ENCODE measurements around the gene RAB3D. TPM values are rescaled to one million over a fixed set of nuclear protein-coding genes. Genes with fewer than 3 reads are reported as not detected.

Gene RAB3D
- polyA plus RNA-seq, 1 experiment, result 15.6 TPM

DNA sequence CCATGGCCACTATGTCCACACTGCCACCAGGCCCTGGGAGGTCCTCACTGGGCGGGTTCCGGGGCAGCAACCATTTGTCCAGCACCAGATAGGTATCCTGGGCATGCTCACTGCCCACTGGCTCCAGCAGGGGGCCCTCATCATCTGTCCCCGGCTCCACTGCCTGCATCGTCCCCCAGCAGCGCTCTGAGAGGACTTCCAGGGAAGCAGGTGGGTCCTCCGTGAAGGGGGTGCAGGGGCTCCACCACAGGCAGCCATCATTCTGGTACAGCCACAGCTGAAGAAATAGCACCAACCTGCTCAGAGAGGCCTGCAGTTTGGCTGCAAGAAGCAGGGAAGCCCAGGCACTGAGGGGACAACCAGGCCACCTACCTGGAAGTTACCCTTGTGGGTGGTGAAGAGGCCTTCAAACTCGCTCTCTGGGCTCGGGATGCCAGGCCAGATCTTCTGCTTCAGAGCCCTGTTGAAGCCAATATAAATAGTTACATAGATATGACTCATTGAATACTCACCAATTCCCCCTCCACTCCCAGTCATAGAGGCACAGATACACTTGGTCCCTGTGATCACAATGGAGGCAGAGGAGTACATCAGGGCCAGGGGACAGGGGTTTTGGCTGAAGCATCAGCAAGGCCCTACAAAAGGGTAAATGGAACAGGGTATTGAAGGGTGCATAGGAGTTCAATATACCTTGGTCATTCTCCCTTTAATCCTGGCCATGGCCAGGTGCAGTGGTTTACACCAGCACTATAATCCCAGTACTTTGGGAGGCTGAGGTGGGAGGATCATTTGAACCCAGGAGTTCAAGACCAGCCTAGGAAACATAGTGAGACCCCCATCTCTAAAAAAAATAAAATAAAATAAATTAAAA lies 39.1 kb upstream of the RAB3D start:
- Histone ChIP-seq H3K27ac (ENCODE audit: low read depth, low read length) (peak overlapping the region; percentile 81), H3K27me3 (ENCODE audit: control insufficient read depth, insufficient read depth, low read length) (peaks cover 3% of the 10 kb centered on the region), H3K4me3 (ENCODE audit: low read depth, low read length) (no peak overlapping the region), H3K9me3 (ENCODE audit: control insufficient read depth, insufficient read depth, low read length) (no peaks in the 10 kb centered on the region; the same call in 1 of the 2 replicates)
- TF ChIP-seq, protein P1, sequence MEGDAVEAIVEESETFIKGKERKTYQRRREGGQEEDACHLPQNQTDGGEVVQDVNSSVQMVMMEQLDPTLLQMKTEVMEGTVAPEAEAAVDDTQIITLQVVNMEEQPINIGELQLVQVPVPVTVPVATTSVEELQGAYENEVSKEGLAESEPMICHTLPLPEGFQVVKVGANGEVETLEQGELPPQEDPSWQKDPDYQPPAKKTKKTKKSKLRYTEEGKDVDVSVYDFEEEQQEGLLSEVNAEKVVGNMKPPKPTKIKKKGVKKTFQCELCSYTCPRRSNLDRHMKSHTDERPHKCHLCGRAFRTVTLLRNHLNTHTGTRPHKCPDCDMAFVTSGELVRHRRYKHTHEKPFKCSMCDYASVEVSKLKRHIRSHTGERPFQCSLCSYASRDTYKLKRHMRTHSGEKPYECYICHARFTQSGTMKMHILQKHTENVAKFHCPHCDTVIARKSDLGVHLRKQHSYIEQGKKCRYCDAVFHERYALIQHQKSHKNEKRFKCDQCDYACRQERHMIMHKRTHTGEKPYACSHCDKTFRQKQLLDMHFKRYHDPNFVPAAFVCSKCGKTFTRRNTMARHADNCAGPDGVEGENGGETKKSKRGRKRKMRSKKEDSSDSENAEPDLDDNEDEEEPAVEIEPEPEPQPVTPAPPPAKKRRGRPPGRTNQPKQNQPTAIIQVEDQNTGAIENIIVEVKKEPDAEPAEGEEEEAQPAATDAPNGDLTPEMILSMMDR (IDR thresholded peaks at IDR 0.05; ENCODE audit: low read depth, low read length), result peak; percentile 54
- POLR2A ChIA-PET, result interaction anchor here (0.6 kb wide), 1 partner anchor 112 kb away, joined by 3 read pairs; no protein-coding TSS in a partner anchor
- DNase-seq (ENCODE audit: low read depth, low spot score), result no peak
- CTCF ChIA-PET, result interaction anchor here (0.7 to 2.4 kb wide), 6 partner anchors 11 to 252 kb away, joined by 3 to 13 read pairs (median 6); partner anchors contain the start of genes ODAD3 and PRKCSH

DNA sequence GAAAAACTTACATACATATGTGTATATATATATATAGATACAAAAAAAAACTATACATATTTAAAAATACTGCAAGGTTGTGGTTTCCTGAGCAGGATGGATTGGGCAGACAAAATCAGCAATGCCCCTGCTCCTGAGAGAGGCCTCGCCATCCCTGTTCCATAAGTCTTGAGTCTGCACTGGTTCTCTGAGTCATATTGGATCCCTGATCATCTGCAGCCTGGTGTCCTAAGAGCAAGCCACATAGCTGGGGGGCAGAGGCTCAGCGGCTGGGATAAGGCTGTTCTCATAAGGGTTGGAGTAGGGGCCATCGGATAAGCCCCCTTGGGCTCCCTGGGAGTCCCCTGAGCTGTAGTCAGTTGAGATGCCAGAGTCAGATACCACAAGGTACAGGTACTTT lies 38.3 kb upstream of the RAB3D start:
- Histone ChIP-seq H3K27ac (ENCODE audit: low read depth, low read length) (peak overlapping the region; percentile 81), H3K27me3 (ENCODE audit: control insufficient read depth, insufficient read depth, low read length) (no peaks in the 10 kb centered on the region), H3K9me3 (ENCODE audit: control insufficient read depth, insufficient read depth, low read length) (no peaks in the 10 kb centered on the region; the same call in 1 of the 2 replicates), H3K4me3 (ENCODE audit: low read depth, low read length) (no peak overlapping the region; the same call in 1 of the 2 replicates)
- DNase-seq (ENCODE audit: low read depth, low spot score), result no peak
- POLR2A ChIA-PET, result interaction anchor here (0.5 to 1.2 kb wide), 4 partner anchors 49 to 1359 kb away, joined by 3 to 8 read pairs (median 5); partner anchors contain the start of genes GET3, ODAD3 and PRKCSH
- CTCF ChIA-PET, result interaction anchor here (0.6 to 2.4 kb wide), 7 partner anchors 10 to 252 kb away, joined by 3 to 13 read pairs (median 5); partner anchors contain the start of genes ODAD3, PRKCSH and RGL3
- TF ChIP-seq, protein P1 (IDR thresholded peaks at IDR 0.05; ENCODE audit: low read depth, low read length), result no peak

DNA sequence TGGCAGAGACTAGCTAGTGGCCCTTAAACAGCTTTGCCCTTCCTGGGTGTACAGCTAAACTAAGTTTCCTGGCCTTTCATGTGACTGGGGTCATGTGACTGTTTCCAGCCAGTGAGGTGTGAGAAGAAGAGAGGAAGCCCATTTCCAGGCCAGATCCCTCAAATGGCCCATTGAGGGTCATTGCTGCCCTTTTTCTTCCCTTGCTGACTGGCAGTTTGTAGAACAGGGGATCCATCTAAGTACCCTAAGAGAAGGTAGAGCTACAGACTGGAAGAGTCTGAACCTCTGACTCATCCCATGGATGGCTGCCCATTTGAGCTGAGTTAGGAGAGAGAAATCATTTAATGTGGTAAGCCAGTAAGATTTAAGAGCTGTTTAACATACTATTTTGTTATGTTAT lies 37.8 kb upstream of the RAB3D start:
- Histone ChIP-seq H3K4me3 (ENCODE audit: low read depth, low read length) (no peak overlapping the region), H3K27me3 (ENCODE audit: control insufficient read depth, insufficient read depth, low read length) (no peaks in the 10 kb centered on the region), H3K27ac (ENCODE audit: low read depth, low read length) (peak overlapping the region; percentile 70), H3K9me3 (ENCODE audit: control insufficient read depth, insufficient read depth, low read length) (no peaks in the 10 kb centered on the region; the same call in 1 of the 2 replicates)
- TF ChIP-seq, protein P1 (IDR thresholded peaks at IDR 0.05; ENCODE audit: low read depth, low read length), result no peak
- CTCF ChIA-PET, result interaction anchor here (0.6 to 2.4 kb wide), 8 partner anchors 9 to 251 kb away, joined by 3 to 13 read pairs (median 5); partner anchors contain the start of genes ODAD3, PRKCSH and RGL3
- POLR2A ChIA-PET, result interaction anchor here (0.5 to 1.2 kb wide), 4 partner anchors 49 to 1360 kb away, joined by 3 to 8 read pairs (median 5); partner anchors contain the start of genes GET3, ODAD3 and PRKCSH
- DNase-seq (ENCODE audit: low read depth, low spot score), result peak; percentile 76

DNA sequence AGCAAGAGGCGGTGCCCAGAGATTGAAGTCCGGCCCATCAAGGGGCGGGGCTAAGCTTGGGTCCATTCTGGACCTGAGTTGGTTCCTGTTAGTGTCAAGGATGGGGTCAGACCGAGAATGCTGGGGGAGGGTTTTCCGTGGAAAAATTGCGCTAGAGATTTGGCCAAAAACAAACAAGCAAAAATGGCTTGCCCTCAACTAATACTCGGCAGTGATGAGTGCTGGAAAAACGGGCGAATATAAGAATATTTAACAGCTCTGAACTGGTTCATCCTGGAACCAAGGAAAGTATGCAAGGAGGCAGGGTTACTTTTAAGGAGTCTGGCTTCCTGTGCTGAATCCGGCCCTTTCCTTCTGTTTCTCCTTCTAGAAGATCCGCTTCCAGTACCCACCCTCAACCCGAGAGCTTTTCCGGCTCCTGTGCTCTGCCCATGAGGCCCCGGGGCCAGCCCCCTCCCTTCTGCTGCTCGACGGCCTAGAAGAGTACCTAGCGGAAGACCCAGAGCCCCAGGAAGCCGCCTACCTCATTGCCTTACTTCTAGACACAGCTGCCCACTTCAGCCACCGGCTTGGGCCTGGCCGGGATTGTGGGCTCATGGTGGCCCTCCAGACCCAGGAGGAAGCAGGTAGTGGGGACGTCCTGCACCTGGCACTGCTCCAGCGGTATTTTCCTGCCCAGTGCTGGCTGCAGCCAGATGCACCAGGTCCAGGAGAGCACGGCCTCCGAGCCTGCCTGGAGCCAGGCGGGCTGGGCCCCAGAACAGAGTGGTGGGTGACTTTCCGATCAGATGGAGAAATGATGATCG lies 35.9 kb upstream of the RAB3D start:
- CTCF ChIA-PET, result interaction anchor here (0.6 to 2.1 kb wide), 8 partner anchors 8 to 1375 kb away, joined by 4 to 7 read pairs (median 4); partner anchors contain the start of genes EPOR and TSPAN16
- DNase-seq (ENCODE audit: low read depth, low spot score), result no peak

More for the DNA sequence above, 35.9 kb upstream of the RAB3D start:
- POLR2A ChIA-PET, result interaction anchor here (0.5 to 1.4 kb wide), 9 partner anchors 14 to 859 kb away, joined by 3 to 13 read pairs (median 4); partner anchors contain the start of genes CCDC159, RAB3D and TMEM205
- Histone ChIP-seq H3K27me3 (ENCODE audit: control insufficient read depth, insufficient read depth, low read length) (no peaks in the 10 kb centered on the region), H3K4me3 (ENCODE audit: low read depth, low read length) (peak overlapping the region; percentile 51), H3K27ac (ENCODE audit: low read depth, low read length) (peak overlapping the region; percentile 65), H3K9me3 (ENCODE audit: control insufficient read depth, insufficient read depth, low read length) (no peaks in the 10 kb centered on the region; the same call in 1 of the 2 replicates)
- TF ChIP-seq, protein P1 (IDR thresholded peaks at IDR 0.05; ENCODE audit: low read depth, low read length), result no peak

All from AG04450 (cell line).